Measurements from ENCODE around the gene F8. TPM values are rescaled to one million over a fixed set of nuclear protein-coding genes. Genes with fewer than 3 reads are reported as not detected.

Gene F8
- total and polyA plus RNA-seq, 9 of the 15 experiments (the other 6 are each of a cell fraction or from before 2014, with no cell fraction given) = 0.41 to 3.8 (median 0.91) TPM

DNA sequence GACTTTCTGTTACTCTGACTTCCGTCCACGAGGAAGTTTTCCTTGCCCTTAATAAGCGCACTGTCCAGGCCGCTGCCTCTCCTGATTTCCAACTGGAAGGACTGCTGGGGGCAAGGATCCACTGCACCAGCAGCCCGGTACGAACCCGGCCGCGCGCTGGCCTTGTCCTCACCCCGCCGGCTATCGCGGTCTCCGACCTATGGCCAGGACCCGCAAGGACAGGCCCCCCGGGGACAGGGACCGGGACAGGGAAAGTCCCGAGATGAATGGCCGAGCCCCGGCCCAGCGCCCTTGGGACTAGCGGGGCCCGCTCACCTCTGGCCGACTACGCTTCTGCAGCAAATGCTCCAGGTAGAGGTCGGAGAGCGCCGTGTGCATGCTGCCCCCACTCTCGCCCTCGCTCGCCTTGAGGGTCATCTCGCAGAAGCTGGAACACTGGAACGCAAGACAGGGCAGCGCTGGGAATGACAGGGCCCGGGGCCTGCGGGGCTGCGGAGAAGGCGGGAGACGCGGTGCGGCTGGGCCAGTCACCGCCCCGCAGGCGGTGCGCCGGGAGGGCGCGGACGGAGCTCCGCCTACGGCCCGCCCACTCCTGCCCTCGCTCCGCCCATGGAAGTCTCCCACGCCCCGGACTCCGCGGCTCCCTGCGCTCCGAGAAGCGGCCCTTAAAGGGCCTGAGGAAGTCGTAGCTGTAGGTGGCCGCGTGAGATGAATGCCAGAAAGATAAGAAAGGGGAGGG lies 217.4 kb downstream of the F8 start, which contains the start of gene MPP1:
Gene MPP1 (minus strand): TSS at position 529 of the 739 bp plus-strand sequence. CDS start 112 bp downstream, at position 417.
- POLR2A ChIA-PET = interaction anchor here (0.5 to 2.7 kb wide), 7 partner anchors 9 to 73 kb away, joined by 3 to 23 read pairs (median 4); no protein-coding TSS in a partner anchor
- intact Hi-C loops (cut with micrococcal nuclease) = loop anchor here (2.0 kb wide), 1 partner anchor 36 kb away; no protein-coding TSS in a partner anchor
- TF ChIP-seq HDAC1 (IDR thresholded peaks at IDR 0.05) (peak in 1 of 2 experiments; percentile 44; a peak in 1 of 4 replicates), ZNF431 (CRISPR knock-in tag; IDR thresholded peaks at IDR 0.05) (no peak), NUFIP1 (IDR thresholded peaks at IDR 0.05; ENCODE audit: partially characterized antibody) (no peak), ILF3 (IDR thresholded peaks at IDR 0.05; ENCODE audit: borderline replicate concordance) (no peak), ZNF197 (CRISPR knock-in tag; IDR thresholded peaks at IDR 0.05; ENCODE audit: low read depth) (no peak), PYGO2 (tag; IDR thresholded peaks at IDR 0.05) (no peak), PML (IDR thresholded peaks at IDR 0.05; ENCODE audit: low read length) (peak; percentile 49; the same call in 1 of the 2 replicates), ZBTB8A (IDR thresholded peaks at IDR 0.05; ENCODE audit: partially characterized antibody) (no peak), SREBF1 (IDR thresholded peaks at IDR 0.05; ENCODE audit: borderline replicate concordance, low read depth, low read length) (no peak), GABPB1 (CRISPR knock-in tag; IDR thresholded peaks at IDR 0.05) (peak; percentile 33; the same call in 1 of the 2 replicates), RFX5 (IDR thresholded peaks at IDR 0.05; ENCODE audit: low read depth, low read length) (no peak)
- TF ChIP-seq, protein P1, sequence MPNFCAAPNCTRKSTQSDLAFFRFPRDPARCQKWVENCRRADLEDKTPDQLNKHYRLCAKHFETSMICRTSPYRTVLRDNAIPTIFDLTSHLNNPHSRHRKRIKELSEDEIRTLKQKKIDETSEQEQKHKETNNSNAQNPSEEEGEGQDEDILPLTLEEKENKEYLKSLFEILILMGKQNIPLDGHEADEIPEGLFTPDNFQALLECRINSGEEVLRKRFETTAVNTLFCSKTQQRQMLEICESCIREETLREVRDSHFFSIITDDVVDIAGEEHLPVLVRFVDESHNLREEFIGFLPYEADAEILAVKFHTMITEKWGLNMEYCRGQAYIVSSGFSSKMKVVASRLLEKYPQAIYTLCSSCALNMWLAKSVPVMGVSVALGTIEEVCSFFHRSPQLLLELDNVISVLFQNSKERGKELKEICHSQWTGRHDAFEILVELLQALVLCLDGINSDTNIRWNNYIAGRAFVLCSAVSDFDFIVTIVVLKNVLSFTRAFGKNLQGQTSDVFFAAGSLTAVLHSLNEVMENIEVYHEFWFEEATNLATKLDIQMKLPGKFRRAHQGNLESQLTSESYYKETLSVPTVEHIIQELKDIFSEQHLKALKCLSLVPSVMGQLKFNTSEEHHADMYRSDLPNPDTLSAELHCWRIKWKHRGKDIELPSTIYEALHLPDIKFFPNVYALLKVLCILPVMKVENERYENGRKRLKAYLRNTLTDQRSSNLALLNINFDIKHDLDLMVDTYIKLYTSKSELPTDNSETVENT (CRISPR knock-in tag; IDR thresholded peaks at IDR 0.05) = peak; percentile 18; the same call in 1 of the 2 replicates
- TF ChIP-seq, protein P2, sequence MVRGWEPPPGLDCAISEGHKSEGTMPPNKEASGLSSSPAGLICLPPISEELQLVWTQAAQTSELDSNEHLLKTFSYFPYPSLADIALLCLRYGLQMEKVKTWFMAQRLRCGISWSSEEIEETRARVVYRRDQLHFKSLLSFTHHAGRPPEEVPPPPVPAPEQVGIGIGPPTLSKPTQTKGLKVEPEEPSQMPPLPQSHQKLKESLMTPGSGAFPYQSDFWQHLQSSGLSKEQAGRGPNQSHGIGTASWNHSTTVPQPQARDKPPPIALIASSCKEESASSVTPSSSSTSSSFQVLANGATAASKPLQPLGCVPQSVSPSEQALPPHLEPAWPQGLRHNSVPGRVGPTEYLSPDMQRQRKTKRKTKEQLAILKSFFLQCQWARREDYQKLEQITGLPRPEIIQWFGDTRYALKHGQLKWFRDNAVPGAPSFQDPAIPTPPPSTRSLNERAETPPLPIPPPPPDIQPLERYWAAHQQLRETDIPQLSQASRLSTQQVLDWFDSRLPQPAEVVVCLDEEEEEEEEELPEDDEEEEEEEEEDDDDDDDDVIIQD (CRISPR knock-in tag; IDR thresholded peaks at IDR 0.05) = no peak
- TF ChIP-seq, protein P3, sequence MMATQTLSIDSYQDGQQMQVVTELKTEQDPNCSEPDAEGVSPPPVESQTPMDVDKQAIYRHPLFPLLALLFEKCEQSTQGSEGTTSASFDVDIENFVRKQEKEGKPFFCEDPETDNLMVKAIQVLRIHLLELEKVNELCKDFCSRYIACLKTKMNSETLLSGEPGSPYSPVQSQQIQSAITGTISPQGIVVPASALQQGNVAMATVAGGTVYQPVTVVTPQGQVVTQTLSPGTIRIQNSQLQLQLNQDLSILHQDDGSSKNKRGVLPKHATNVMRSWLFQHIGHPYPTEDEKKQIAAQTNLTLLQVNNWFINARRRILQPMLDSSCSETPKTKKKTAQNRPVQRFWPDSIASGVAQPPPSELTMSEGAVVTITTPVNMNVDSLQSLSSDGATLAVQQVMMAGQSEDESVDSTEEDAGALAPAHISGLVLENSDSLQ (IDR thresholded peaks at IDR 0.05) = peak; percentile 96

More for the DNA sequence above, 217.4 kb downstream of the F8 start, which contains the start of gene MPP1:
- Histone ChIP-seq H3K27ac (ENCODE audit: extremely low read depth, low read depth, low read length) (peak within 1 kb of the TSS; percentile 100), H3K9me3 (replicated peaks; ENCODE audit: control insufficient read depth, insufficient read depth, low read depth, low read length) (0 out of 2 replicates have a peak, but pooled peaks cover 6% of the 10 kb centered on the region), H3K4me2 (ENCODE audit: insufficient read depth, low read length) (peak within 1 kb of the TSS; percentile 94), H3K27me3 (ENCODE audit: control insufficient read depth in 2 of 2, insufficient read depth in 2 of 2, low read length in 2 of 2) (no peaks in the 10 kb centered on the region), H3K9ac (ENCODE audit: insufficient read depth in 1 of 2, low read depth in 2 of 2, low read length in 2 of 2) (peak within 1 kb of the TSS; percentile 91 to 96), H3K36me3 (ENCODE audit: control insufficient read depth, insufficient read depth, low read length) (peaks cover 34% of the 10 kb centered on the region), H3K79me2 (ENCODE audit: control insufficient read depth, insufficient read depth, low read length) (peaks cover 59% of the 10 kb centered on the region), H4K20me1 (replicated peaks; ENCODE audit: control insufficient read depth, insufficient read depth, low read length) (0 out of 2 replicates have a peak, but pooled peaks cover 12% of the 10 kb centered on the region), H3K4me3 (peak within 1 kb of the TSS; percentile 89), H3K4me1 (replicated peaks in 1 of 2; ENCODE audit: control insufficient read depth in 2 of 2, insufficient read depth in 2 of 2, low read length in 2 of 2) (peaks cover 4 to 14% of the 10 kb centered on the region in 2 experiments), H2AFZ (ENCODE audit: low read depth, low read length) (peak within 1 kb of the TSS; percentile 43), H3K9me1 (ENCODE audit: control insufficient read depth, insufficient read depth, low read length) (no peaks in the 10 kb centered on the region)
- in situ Hi-C loops (cut with MboI) = no loop called here
- under 1% methylated on average over 30 of the region's 65 CpGs for WGBS (ENCODE audit: insufficient coverage, low coverage, missing lambda C conversion rate)
- BruUV-seq (replicated peaks) = no TSS peak
- DNase-seq (ENCODE audit: extremely low read depth in 1 of 4, low spot score in 3 of 4) (peak; percentile 87 to 92 (median 88)), ATAC-seq (peak; percentile 88), FAIRE-seq (peak; percentile 77)
- CTCF ChIA-PET (ENCODE audit: low intra/inter-chr PET ratio) = no interaction called here

Data from K562 (cell line).